Endometrial microvascular endothelial cells (primary cell): Measurements from ENCODE around the gene ZNF160. TPM values are rescaled to one million over a fixed set of nuclear protein-coding genes. Genes with fewer than 3 reads are reported as not detected.
"Not testable (repeated sequence)": the region's sequence is repeated elsewhere in the genome, so short reads cannot be mapped to it uniquely, and the experiment has no call there.

Source experiments
- in situ Hi-C: cut with HindIII; loops from 2 replicates; pipeline ENCODE4 v1.10.0; 2017; ENCODE audit warnings: low sequenced_read_pairs, low pct_unique_long_range_greater_than_20kb; ENCODE audit errors: inconsistent ontology term
- total RNA-seq: library from RNA; depleted of rRNA; stranded (reverse); fragments of >200 nt; gene quantifications from one replicate; pipeline ENCODE4 v1.2.3, GENCODE V29; 2015; ENCODE audit errors: inconsistent ontology term

ZNF160 gene
- total RNA-seq, 1 donor from 2014 or later: 30.5 TPM

DNA sequence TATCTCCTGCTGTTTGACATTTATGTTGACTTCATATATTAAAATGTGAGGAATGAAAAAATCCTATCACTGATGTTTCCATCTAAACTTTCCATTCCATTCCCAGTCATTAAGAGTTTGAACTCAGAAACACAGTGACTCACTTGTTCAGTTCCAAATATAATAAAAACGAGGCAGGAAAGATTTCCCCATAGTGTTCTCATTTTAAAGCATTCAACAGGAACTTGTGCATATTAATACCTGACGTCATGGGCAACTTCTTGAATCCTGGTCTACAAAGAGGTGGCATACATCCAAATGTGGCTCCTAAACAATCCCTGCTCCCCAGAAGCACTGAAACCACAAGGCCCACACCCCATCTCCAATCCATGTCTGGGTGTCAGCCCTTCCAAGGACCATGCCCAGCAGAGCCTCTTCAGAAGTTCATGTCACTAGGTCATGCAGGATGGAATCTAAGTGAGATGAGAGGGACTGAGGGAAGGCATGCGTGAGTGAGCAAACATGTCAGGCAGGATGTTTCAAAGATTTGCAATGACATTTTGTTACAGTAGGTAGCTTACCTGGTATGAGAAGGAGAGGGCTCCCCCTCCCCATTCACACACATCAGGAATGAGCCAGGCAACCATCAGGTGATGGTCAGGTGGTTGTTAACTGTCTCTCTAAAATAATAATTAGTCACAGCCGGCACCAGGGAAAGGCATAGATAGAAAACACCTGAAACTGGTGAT lies 68.1 kb downstream of the ZNF160 start:
- in situ Hi-C loops: no loop called here

DNA sequence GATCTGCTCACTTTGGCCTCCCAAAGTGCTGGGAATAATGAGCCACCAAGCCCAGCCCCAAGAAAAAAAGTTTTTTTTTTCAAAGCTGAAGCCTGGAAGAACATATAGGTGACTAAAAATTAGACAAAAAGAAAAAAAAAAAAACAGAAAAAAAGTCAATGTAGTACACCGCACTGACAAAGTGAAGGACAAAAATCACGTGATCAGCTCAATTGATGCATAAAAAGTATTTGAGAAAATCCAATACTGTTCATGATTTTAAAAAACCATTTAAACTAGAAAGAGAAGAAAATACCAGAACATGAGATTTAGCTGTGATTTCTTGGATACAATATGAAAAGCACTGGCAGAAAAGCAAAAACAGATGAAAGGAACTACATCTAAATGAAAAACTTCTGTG lies 69.2 kb downstream of the ZNF160 start:
- in situ Hi-C loops: no loop called here

DNA sequence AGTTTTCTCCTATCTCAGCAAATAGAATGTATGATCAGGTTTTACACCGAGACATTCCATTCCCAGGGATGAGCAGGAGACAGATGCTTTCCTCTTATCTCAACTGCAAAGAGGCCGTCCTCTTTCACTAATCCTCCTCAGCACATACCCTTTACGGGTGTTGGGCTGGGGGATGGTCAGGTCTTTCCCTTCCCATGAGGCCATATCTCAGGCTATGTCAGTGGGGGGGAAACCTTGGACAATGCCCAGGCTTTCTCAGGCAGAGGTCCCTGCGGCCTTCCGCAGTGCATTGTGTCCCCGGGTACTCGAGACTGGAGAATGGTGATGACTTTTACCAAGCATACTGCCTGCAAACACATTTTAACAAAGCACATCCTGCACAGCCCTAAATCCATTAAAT lies 74.9 kb downstream of the ZNF160 start:
- in situ Hi-C loops: not testable (repeated sequence)

DNA sequence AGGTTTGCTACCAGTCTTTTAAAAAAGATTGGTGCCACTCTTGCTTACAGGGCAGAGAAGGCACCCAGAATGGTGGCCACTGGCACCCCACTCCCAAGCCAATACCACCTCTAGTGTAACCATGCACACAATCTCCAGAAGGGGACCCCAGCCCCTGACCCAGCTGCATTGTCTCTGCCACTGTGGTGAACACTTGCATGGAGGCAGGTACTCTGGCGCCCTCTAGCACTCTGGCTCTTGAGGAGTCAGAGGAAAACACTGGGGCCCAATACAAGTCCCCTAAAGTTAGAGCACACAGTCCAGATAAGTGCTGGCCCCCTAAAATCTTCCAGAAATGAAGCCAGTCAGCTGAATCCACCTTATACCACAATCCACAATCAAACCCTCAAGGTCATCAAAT lies 83.5 kb downstream of the ZNF160 start:
- in situ Hi-C loops: no loop called here

Other genes with a start within 250 kb of the ZNF160 start
- 10.8 TPM for gene ZNF468, start 245.8 kb downstream of the ZNF160 start, total RNA-seq
- gene ZNF320, start 205.8 kb downstream of the ZNF160 start, total RNA-seq: 2.3 TPM
- 2.7 TPM for gene ZNF888, start 180.0 kb downstream of the ZNF160 start, total RNA-seq
- gene ZNF816, start 140.5 kb downstream of the ZNF160 start, total RNA-seq: 6.2 TPM
- gene ERVV-1, start 89.5 kb downstream of the ZNF160 start, total RNA-seq: not detected
- gene ERVV-2, start 58.7 kb downstream of the ZNF160 start, total RNA-seq: not detected
- gene ZNF415, start 29.5 kb upstream of the ZNF160 start, total RNA-seq: 15.4 TPM
- gene ZNF347, start 55.6 kb upstream of the ZNF160 start, total RNA-seq: 7.5 TPM
- 6.4 TPM for gene ZNF665, start 89.9 kb upstream of the ZNF160 start, total RNA-seq
- 7.6 TPM for gene ZNF677, start 151.5 kb upstream of the ZNF160 start, total RNA-seq
- not detected for gene VN1R2, start 154.9 kb upstream of the ZNF160 start, total RNA-seq
- gene VN1R4, start 164.3 kb upstream of the ZNF160 start, total RNA-seq: not detected
- gene ZNF845, start 230.3 kb upstream of the ZNF160 start, total RNA-seq: 3.4 TPM